Peyer's patch (tissue), 4 donors: ENCODE measurements around the gene C11orf97.

Source experiments
- POLR2A ChIP-seq, 2 donors: fragments of 450-650 bp; IDR thresholded peaks; one replicate each; pipeline ENCODE4 v1.5.1; 2017; ENCODE audit warnings: antibody characterized with exemption in 2 of 2, mild to moderate bottlenecking in 2 of 2, moderate library complexity in 2 of 2
- TF ChIP-seq, protein P1 (sequence below), 6 experiments: fragments of 450-650 bp in 4 of 6; fragments of 200-600 bp in 2 of 6; sonication (generic) in 1 of 6; IDR thresholded peaks; one replicate each; pipeline ENCODE4 v1.5.1; 2017 to 2019; ENCODE audit warnings: antibody characterized with exemption in 6 of 6, mild to moderate bottlenecking in 3 of 6, moderate library complexity in 1 of 6

DNA sequence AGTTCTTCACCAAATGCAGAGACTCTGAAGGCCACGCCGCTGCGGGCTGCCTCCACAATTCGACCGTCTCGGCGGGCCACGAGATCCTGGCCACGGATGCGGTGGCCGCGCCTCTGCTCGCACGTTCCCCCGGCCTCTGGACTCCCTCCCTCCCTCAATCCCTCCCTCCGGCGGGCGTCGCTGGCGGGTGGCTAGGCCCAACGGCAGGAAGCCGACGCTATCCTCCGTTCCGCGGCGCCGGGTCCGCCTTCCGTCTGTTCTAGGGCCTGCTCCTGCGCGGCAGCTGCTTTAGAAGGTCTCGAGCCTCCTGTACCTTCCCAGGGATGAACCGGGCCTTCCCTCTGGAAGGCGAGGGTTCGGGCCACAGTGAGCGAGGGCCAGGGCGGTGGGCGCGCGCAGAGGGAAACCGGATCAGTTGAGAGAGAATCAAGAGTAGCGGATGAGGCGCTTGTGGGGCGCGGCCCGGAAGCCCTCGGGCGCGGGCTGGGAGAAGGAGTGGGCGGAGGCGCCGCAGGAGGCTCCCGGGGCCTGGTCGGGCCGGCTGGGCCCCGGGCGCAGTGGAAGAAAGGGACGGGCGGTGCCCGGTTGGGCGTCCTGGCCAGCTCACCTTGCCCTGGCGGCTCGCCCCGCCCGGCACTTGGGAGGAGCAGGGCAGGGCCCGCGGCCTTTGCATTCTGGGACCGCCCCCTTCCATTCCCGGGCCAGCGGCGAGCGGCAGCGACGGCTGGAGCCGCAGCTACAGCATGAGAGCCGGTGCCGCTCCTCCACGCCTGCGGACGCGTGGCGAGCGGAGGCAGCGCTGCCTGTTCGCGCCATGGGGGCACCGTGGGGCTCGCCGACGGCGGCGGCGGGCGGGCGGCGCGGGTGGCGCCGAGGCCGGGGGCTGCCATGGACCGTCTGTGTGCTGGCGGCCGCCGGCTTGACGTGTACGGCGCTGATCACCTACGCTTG is 31.7 kb downstream of the C11orf97 start, which contains the start of gene FUT4:
- peak; percentile 83 to 92 for TF ChIP-seq POLR2A (IDR thresholded peaks at IDR 0.05)
- TF ChIP-seq, protein P1, sequence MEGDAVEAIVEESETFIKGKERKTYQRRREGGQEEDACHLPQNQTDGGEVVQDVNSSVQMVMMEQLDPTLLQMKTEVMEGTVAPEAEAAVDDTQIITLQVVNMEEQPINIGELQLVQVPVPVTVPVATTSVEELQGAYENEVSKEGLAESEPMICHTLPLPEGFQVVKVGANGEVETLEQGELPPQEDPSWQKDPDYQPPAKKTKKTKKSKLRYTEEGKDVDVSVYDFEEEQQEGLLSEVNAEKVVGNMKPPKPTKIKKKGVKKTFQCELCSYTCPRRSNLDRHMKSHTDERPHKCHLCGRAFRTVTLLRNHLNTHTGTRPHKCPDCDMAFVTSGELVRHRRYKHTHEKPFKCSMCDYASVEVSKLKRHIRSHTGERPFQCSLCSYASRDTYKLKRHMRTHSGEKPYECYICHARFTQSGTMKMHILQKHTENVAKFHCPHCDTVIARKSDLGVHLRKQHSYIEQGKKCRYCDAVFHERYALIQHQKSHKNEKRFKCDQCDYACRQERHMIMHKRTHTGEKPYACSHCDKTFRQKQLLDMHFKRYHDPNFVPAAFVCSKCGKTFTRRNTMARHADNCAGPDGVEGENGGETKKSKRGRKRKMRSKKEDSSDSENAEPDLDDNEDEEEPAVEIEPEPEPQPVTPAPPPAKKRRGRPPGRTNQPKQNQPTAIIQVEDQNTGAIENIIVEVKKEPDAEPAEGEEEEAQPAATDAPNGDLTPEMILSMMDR (IDR thresholded peaks at IDR 0.05) = peak in 2 of 6 experiments; percentile 5 to 12
